ENCODE results near the gene CLIP2. TPM values are rescaled to one million over a fixed set of nuclear protein-coding genes. Genes with fewer than 3 reads are reported as not detected.
A peak's percentile ranks its signal among the peaks of the same experiment; 100 is the strongest.

The CLIP2 gene
- total and polyA plus RNA-seq, 2 donors from 2014 or later = 5.8 to 19.1 TPM

GRCh38 chr7:74290981-74291441, 1.8 kb downstream of the CLIP2 start:
- peaks cover 0 to 18% (median 0%) of the 10 kb centered on the region in 3 donors for H3K4me1 ChIP-seq (ENCODE audit: control insufficient read depth in 2 of 3, insufficient read depth in 2 of 3, low read depth in 1 of 3, low read length in 3 of 3)
- H3K27ac ChIP-seq (ENCODE audit: low read depth in 2 of 2, low read length in 2 of 2) = no peak overlapping the region
- FAIRE-seq = no peak
- no peaks in the 10 kb centered on the region for H3K9me3 ChIP-seq (ENCODE audit: control insufficient read depth in 2 of 3, insufficient read depth in 1 of 3, low read length in 3 of 3)
- H3K36me3 ChIP-seq (ENCODE audit: control insufficient read depth in 2 of 3, insufficient read depth in 3 of 3, low read length in 3 of 3) = no peaks in the 10 kb centered on the region
- no peaks in the 10 kb centered on the region for H3K27me3 ChIP-seq (ENCODE audit: control insufficient read depth, insufficient read depth, low read length)
- intact Hi-C loops (cut with DNase I) = no loop called here
- H3K9ac ChIP-seq (ENCODE audit: low read length in 3 of 3) = no peak overlapping the region
- TF ChIP-seq, protein P1, sequence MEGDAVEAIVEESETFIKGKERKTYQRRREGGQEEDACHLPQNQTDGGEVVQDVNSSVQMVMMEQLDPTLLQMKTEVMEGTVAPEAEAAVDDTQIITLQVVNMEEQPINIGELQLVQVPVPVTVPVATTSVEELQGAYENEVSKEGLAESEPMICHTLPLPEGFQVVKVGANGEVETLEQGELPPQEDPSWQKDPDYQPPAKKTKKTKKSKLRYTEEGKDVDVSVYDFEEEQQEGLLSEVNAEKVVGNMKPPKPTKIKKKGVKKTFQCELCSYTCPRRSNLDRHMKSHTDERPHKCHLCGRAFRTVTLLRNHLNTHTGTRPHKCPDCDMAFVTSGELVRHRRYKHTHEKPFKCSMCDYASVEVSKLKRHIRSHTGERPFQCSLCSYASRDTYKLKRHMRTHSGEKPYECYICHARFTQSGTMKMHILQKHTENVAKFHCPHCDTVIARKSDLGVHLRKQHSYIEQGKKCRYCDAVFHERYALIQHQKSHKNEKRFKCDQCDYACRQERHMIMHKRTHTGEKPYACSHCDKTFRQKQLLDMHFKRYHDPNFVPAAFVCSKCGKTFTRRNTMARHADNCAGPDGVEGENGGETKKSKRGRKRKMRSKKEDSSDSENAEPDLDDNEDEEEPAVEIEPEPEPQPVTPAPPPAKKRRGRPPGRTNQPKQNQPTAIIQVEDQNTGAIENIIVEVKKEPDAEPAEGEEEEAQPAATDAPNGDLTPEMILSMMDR (IDR thresholded peaks at IDR 0.05; ENCODE audit: borderline replicate concordance, extremely low read depth, insufficient read depth) = no peak
- DNase-seq = no peak
- peak overlapping the region in 2 of 3 donors; percentile 16 to 71 for H3K4me3 ChIP-seq (ENCODE audit: low read length in 3 of 3)

GRCh38 chr7:74291535-74291934, 2.3 kb downstream of the CLIP2 start:
- FAIRE-seq (no peak), DNase-seq (no peak)
- Histone ChIP-seq H3K9ac (ENCODE audit: low read length in 3 of 3) (no peak overlapping the region), H3K27me3 (ENCODE audit: control insufficient read depth, insufficient read depth, low read length) (no peaks in the 10 kb centered on the region), H3K27ac (ENCODE audit: low read depth in 2 of 2, low read length in 2 of 2) (no peak overlapping the region), H3K4me1 (ENCODE audit: control insufficient read depth in 2 of 3, insufficient read depth in 2 of 3, low read depth in 1 of 3, low read length in 3 of 3) (peaks cover 0 to 18% (median 0%) of the 10 kb centered on the region in 3 donors), H3K36me3 (ENCODE audit: control insufficient read depth in 2 of 3, insufficient read depth in 3 of 3, low read length in 3 of 3) (no peaks in the 10 kb centered on the region), H3K4me3 (ENCODE audit: low read length in 3 of 3) (peak overlapping the region in 1 of 3 donors; percentile 71), H3K9me3 (ENCODE audit: control insufficient read depth in 2 of 3, insufficient read depth in 1 of 3, low read length in 3 of 3) (no peaks in the 10 kb centered on the region)
- TF ChIP-seq, protein P1 (IDR thresholded peaks at IDR 0.05; ENCODE audit: borderline replicate concordance, extremely low read depth, insufficient read depth) = no peak
- intact Hi-C loops (cut with DNase I) = no loop called here

GRCh38 chr7:74292757-74293576, 3.8 kb downstream of the CLIP2 start:
- peak overlapping the region; percentile 9 to 73 for H3K27ac ChIP-seq (ENCODE audit: low read depth in 2 of 2, low read length in 2 of 2)
- FAIRE-seq = no peak

More at GRCh38 chr7:74292757-74293576, 3.8 kb downstream of the CLIP2 start:
- H3K9ac ChIP-seq (ENCODE audit: low read length in 3 of 3) = no peak overlapping the region
- intact Hi-C loops (cut with DNase I) = no loop called here
- no peak for DNase-seq
- no peaks in the 10 kb centered on the region for H3K27me3 ChIP-seq (ENCODE audit: control insufficient read depth, insufficient read depth, low read length)
- H3K4me3 ChIP-seq (ENCODE audit: low read length in 3 of 3) = no peak overlapping the region
- H3K36me3 ChIP-seq (ENCODE audit: control insufficient read depth in 2 of 3, insufficient read depth in 3 of 3, low read length in 3 of 3) = no peaks in the 10 kb centered on the region
- H3K4me1 ChIP-seq (ENCODE audit: control insufficient read depth in 2 of 3, insufficient read depth in 2 of 3, low read depth in 1 of 3, low read length in 3 of 3) = peaks cover 0 to 18% (median 0%) of the 10 kb centered on the region in 3 donors
- TF ChIP-seq, protein P1 (IDR thresholded peaks at IDR 0.05; ENCODE audit: borderline replicate concordance, extremely low read depth, insufficient read depth) = no peak
- H3K9me3 ChIP-seq (ENCODE audit: control insufficient read depth in 2 of 3, insufficient read depth in 1 of 3, low read length in 3 of 3) = no peaks in the 10 kb centered on the region

Data from kidney (tissue), 14 donors.